ENCODE results near the gene NRIP1. TPM values are rescaled to one million over a fixed set of nuclear protein-coding genes. Genes with fewer than 3 reads are reported as not detected.
"Not testable (repeated sequence)": the region's sequence is repeated elsewhere in the genome, so short reads cannot be mapped to it uniquely, and the experiment has no call there.

The NRIP1 gene
- polyA plus RNA-seq, 3 donors: 59.9 to 71.6 (median 67.4) TPM

GRCh38 chr21:15039607-15040299, 25.0 kb downstream of the NRIP1 start:
- DNase-seq (ENCODE audit: low read depth in 3 of 3, low spot score in 2 of 3): no peak

DNA sequence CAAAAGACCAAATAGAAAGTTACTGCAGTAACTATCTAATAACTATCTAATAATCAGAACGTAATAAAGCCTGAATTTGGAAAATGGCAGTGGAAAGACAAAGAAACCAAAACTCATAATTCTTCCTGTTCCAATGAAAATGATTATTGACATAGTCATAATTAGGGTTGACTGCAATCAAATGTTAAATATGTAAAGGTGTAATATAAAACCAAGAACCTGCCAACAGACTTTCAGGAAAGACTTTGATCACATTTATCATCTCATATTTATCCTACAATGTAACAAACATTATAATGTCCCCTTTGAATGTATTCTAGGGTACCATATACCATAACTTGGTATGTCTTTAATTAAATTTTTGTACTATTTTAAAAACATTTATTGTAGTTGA, 26.9 kb downstream of the NRIP1 start:
- no peak for DNase-seq (ENCODE audit: low read depth in 3 of 3, low spot score in 2 of 3)

- DNase-seq (ENCODE audit: low read depth in 3 of 3, low spot score in 2 of 3): no peak
These were observed 27.5 kb downstream of the NRIP1 start for GRCh38 chr21:15037095-15037899.

DNA sequence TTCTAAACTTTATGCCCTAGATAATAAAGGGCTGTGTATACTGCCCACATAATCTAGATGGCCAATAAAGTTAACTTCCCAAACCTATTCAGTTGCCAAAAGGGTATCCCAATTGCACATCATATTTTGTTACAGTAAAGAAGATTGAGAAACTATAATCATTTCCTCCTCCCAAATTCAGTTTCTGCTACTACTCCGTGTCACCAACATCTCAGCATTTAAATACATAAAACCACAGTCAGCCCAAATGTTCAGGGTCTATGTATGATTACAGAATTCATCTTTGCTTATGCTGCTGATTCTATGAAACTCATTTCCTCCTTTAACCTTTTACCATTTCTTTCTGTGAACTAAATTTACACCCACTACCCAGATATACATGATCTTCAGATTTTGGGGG, 28.6 kb downstream of the NRIP1 start:
- no peak for DNase-seq (ENCODE audit: low read depth in 3 of 3, low spot score in 2 of 3)

- DNase-seq (ENCODE audit: low read depth in 3 of 3, low spot score in 2 of 3): no peak
These were observed 30.5 kb downstream of the NRIP1 start for GRCh38 chr21:15034126-15034853.

GRCh38 chr21:15031790-15032357, 32.9 kb downstream of the NRIP1 start:
- no peak for DNase-seq (ENCODE audit: low read depth in 3 of 3, low spot score in 2 of 3)

GRCh38 chr21:15031362-15031761, 33.4 kb downstream of the NRIP1 start:
- not testable (repeated sequence) for DNase-seq (ENCODE audit: low read depth in 3 of 3, low spot score in 2 of 3)

DNA sequence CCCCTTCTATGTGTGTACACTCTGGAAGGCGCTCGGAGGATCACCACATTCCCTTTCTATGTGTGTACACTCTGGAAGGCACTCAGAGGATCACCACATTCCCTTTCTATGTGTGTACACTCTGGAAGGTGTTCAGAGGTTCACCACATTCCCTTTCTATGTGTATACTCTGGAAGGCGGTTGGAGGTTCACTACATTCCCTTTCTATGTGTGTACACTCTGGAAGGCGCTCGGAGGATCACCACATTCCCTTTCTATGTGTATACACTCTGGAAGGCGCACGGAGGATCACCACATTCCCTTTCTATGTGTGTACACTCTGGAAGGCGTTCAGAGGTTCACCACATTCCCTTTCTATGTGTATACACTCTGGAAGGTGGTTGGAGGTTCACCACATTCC, 33.9 kb downstream of the NRIP1 start:
- not testable (repeated sequence) for DNase-seq (ENCODE audit: low read depth in 3 of 3, low spot score in 2 of 3)

DNA sequence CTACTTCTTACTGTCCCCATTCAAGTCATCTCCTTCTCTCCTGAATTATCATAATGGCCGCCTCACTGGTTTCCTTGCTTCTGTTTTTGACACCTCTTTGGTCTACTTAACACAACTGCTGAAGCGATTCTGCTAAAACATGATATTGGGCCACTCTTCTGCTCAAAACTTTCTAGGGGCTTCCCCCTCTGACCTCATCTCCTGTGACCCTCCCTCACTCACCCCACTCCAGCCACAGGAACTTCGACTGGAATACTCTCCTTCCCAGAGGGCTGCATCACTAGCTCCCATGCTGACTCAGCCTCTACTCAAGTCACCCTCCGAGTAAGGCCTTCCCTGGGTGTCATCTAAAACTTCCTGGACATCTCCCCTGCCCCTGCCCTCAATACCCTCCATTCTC, 35.7 kb downstream of the NRIP1 start:
- no peak for DNase-seq (ENCODE audit: low read depth in 3 of 3, low spot score in 2 of 3)

DNA sequence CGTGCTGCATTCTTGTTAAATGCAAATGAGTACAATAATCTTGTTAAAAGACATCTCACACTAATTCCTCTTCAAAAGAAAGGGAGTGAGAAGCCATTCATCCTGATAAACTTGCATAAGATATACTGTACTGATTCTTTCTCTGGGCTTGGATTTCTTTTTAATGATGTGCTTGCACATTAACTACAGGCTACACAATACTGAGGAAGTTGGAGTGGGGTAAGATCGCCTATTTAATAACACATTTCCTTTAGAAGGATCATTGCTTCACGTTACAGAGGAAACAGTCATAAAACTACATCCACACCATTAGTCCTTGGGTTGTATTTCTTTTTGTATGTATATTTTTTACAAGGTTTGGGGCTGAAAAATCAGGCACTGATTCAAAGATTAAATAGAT, 36.6 kb downstream of the NRIP1 start:
- no peak for DNase-seq (ENCODE audit: low read depth in 3 of 3, low spot score in 2 of 3)

DNA sequence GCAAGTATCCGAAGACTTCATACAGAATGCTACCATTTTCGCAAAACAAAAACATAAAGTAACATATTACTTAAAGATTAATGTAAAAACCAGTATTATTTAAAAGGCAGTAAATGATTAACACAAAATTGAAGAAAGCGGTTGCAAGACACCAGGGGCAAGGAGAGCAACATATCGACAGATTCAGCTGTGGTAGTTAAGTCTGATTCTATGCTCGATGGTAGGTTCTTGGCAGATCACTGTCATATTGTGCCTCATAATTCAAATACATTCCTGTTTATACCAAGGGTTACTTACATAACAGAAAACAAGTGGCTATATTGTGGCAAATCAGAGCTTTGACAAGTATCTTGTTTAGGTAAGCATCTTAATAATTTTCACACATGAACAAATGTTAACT, 37.7 kb downstream of the NRIP1 start:
- no peak for DNase-seq (ENCODE audit: low read depth in 3 of 3, low spot score in 2 of 3)

DNA sequence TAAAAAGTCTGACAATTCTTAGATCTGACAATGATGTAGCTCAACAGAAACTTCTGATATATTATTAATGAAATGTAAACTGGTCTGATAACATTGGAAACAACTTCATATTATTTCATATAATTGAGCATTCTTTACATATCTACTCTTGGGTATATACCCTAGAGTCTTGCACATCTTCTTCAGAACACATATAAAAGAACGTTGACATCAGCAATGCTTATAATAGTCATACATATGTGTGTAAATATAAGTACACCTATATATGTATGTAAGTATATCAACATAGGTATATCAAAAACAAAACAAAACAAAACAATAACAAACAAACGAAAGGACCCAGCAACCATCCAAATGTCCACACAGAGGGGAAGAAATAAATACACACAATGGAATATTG, 38.4 kb downstream of the NRIP1 start:
- no peak for DNase-seq (ENCODE audit: low read depth in 3 of 3, low spot score in 2 of 3)

- DNase-seq (ENCODE audit: low read depth in 3 of 3, low spot score in 2 of 3): no peak
These were observed 41.0 kb downstream of the NRIP1 start for GRCh38 chr21:15023776-15024175.

DNA sequence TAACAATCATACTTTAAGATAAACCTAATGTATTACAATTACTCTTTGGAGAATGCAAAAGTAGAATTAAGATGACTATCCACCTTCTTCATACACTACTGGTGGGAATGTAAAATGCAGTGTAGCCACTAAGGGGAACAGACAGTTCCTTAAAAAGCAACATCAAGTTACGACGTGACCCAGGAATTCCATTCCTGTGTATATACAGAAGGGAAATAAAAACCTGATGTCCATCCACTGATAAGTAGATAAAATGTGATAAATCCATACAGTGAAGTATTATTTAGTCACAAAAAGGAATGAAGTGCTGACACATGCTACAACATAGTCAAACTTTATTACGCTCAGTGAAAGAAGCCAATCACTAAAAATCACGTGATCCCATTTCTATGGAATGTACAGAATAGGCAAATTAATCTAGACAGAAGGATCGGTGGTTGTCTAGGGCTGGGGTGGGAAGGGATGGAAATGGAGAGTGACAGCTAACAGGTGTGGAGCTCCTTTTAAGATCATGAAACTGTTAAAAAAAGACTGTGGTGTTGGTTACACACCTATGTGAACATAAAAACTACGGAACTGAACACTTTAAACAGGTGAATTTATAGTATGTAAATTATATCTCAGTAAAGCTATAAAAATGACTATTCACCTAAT, 42.1 kb downstream of the NRIP1 start:
- no peak for DNase-seq (ENCODE audit: low read depth in 3 of 3, low spot score in 2 of 3)

- DNase-seq (ENCODE audit: low read depth in 3 of 3, low spot score in 2 of 3): no peak
These were observed 44.0 kb downstream of the NRIP1 start for GRCh38 chr21:15020797-15021196.

DNA sequence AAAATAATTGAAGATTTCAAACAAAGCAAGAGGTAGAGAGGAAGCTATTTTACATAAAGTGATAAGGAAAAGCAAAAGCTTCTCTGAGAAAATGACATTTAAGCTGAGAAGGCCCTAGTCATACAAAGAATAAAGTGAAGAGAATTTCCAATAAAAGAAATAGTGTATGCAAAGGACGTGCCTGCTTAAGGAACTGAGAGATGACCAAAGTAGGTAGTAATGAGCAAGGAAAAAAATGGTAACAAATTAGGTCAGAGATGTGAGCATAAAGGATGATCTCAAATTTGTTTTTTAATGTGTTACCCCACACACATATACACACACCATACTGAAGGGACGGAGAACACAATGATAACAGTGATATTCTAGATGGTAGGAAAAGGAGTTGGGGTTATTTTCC, 46.4 kb downstream of the NRIP1 start:
- no peak for DNase-seq (ENCODE audit: low read depth in 3 of 3, low spot score in 2 of 3)

DNA sequence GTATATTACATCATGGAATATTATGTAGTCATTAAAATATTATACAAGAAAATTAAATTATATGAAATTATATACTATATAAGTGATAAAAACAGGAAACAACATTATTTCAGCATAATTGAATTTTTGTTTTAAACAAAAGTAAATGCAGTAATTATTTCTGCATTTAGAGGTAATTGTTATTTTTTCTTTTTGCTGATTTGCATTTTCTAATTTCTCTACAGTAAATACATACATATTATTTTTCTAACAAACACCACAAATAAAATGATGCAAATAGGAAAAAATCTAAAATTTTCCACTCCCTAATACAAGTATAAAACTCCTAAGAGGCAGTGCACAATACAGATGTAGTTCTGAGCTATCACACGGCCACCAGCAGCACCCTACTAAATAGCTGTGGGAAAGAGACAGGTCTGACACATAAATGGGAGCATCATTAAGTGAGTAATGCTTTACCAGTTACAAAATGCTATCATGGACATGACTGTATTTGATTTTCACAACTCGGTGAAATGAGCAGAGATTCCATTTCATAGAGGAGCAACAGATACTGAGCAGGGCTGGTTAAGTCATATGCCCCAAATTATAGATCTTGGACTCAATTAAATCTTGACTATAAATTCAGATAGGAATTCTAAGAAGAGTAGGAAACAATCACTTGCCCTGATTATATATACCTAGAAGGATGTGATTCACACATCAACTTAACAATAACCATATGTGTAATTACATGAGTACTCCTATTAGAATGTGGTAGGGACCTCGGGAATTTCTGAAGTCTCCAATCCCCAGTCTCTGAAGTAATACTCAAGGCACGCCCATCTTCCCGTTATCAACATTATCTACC, 49.0 kb downstream of the NRIP1 start:
- DNase-seq (ENCODE audit: low read depth in 3 of 3, low spot score in 2 of 3): no peak

DNA sequence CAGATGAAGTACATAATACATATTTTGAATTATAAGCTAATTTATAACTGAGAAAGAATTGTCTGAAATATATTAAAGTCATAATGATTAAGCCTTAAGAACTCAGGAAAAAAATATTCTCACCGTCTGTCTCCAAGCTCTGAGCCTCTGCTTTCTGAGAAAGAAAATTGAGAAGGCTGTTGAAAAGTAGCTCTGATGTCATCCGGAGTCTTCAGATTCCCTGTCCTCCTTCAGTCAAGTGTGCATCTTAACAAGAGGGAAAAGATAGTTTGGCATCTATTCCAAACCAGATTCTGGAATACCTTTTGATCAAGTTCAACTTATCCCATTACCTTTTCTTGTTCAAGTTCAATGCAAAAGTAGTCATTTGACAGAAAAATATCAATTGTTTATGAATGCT, 50.6 kb downstream of the NRIP1 start:
- DNase-seq (ENCODE audit: low read depth in 3 of 3, low spot score in 2 of 3): no peak

- DNase-seq (ENCODE audit: low read depth in 3 of 3, low spot score in 2 of 3): no peak
These were observed 52.8 kb downstream of the NRIP1 start for GRCh38 chr21:15011967-15012366.

GRCh38 chr21:15010645-15011044, 54.2 kb downstream of the NRIP1 start:
- no peak for DNase-seq (ENCODE audit: low read depth in 3 of 3, low spot score in 2 of 3)
